Esophagus squamous epithelium (tissue), 5 donors: ENCODE data around the gene RMND5A. TPM values are rescaled to one million over a fixed set of nuclear protein-coding genes. Genes with fewer than 3 reads are reported as not detected.

ENCODE experiments used
- DNase-seq: peaks from one replicate; lab custom pipeline; 2025; lab: John Stamatoyannopoulos, UW
- H3K27ac ChIP-seq, 4 donors: fragments of 200-600 bp; sonication (generic); one replicate each; pipeline ENCODE4 v1.5.1; 2016 to 2019; ENCODE audit warnings: mild to moderate bottlenecking in 1 of 4
- H3K27me3 ChIP-seq, 4 donors: fragments of 200-600 bp; sonication (generic); 1 replicate in 3 of 4; 2 replicates in 1 of 4; pipeline versions ENCODE4 v1.5.1 to v1.6.0; 2017 to 2021; ENCODE audit warnings: antibody characterized with exemption in 1 of 4
- H3K36me3 ChIP-seq, 3 donors: fragments of 200-600 bp; sonication (generic); one replicate each; pipeline ENCODE4 v1.5.1; 2016 to 2019
- H3K4me1 ChIP-seq, 3 donors: fragments of 200-600 bp; sonication (generic); one replicate each; pipeline ENCODE4 v1.5.1; 2017 to 2019
- H3K4me3 ChIP-seq, 4 donors: fragments of 200-600 bp; sonication (generic); 1 replicate in 3 of 4; 2 replicates in 1 of 4; pipeline ENCODE4 v1.5.1; 2016 to 2019; ENCODE audit warnings: mild to moderate bottlenecking in 2 of 4, moderate library complexity in 1 of 4
- H3K9me3 ChIP-seq, 3 donors: fragments of 200-600 bp; sonication (generic); one replicate each; pipeline ENCODE4 v1.5.1; 2016 to 2019
- POLR2A ChIP-seq, 4 donors: fragments of 450-650 bp; IDR thresholded peaks; one replicate each; pipeline ENCODE4 v1.6.1; 2017; ENCODE audit warnings: antibody characterized with exemption in 4 of 4, mild to moderate bottlenecking in 4 of 4, moderate library complexity in 3 of 4
- WGBS, 2 donors: methylation state at CpG; one replicate each; pipeline ENCODE4 v1.1.5; 2018; 5-methylcytosine and 5-hydroxymethylcytosine counted together
- intact Hi-C: fragments of 100-400 bp; cut with DNase I; formaldehyde crosslinking; loops from one replicate; pipeline ENCODE4 v1.15.0; 2022
- total RNA-seq, 4 donors: library from RNA; depleted of rRNA; stranded (reverse); fragments of >200 nt; gene quantifications; one replicate each; pipeline ENCODE4 v1.1.0, GENCODE V29; 2016
- TF ChIP-seq, protein P1 (sequence below), 6 experiments: fragments of 450-650 bp in 4 of 6; fragments of 200-600 bp in 2 of 6; sonication (generic) in 2 of 6; IDR thresholded peaks; one replicate each; pipeline ENCODE4 v1.5.1; 2016 to 2019; ENCODE audit warnings: antibody characterized with exemption in 6 of 6, mild to moderate bottlenecking in 4 of 6, moderate library complexity in 4 of 6
- donor health status: DM: yes; HTN: yes; CAD: no.

The RMND5A gene
- total RNA-seq, 4 donors from 2014 or later: 36.0 to 65.4 (median 48.7) TPM

DNA sequence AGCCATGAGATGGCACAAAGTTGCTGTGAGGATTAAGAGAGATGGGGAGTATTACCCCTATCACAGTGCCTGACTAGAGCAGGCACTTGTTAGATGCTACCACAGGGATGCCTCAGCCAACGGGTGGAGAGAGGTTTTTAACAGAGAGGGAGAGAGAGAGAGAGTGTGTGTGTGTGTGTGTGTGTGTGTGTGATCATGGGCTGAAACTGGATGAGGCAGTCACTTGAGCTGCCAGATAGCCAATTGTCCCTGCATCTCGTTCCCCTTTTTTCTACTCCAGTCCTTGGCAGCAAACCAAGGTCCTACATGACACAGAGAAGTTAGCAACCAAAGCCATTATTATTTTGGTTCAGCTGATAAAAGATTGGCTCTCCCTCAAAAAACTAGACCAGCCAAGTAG is 67.6 kb downstream of the RMND5A start:
- intact Hi-C loops: no loop called here
- no peaks in the 10 kb centered on the region for H3K9me3 ChIP-seq
- WGBS, 2 donors: 8 to 11% methylated on average over 2 of the region's 2 CpGs
- H3K27ac ChIP-seq: no peak overlapping the region
- no peak for DNase-seq
- H3K27me3 ChIP-seq: peaks cover 18 to 72% (median 27%) of the 10 kb centered on the region in 4 donors
- H3K4me1 ChIP-seq: peaks cover 13 to 37% (median 24%) of the 10 kb centered on the region in 3 donors
- H3K36me3 ChIP-seq: no peaks in the 10 kb centered on the region
- H3K4me3 ChIP-seq: no peak overlapping the region
- no peak for TF ChIP-seq POLR2A (IDR thresholded peaks at IDR 0.05)
- TF ChIP-seq, protein P1, sequence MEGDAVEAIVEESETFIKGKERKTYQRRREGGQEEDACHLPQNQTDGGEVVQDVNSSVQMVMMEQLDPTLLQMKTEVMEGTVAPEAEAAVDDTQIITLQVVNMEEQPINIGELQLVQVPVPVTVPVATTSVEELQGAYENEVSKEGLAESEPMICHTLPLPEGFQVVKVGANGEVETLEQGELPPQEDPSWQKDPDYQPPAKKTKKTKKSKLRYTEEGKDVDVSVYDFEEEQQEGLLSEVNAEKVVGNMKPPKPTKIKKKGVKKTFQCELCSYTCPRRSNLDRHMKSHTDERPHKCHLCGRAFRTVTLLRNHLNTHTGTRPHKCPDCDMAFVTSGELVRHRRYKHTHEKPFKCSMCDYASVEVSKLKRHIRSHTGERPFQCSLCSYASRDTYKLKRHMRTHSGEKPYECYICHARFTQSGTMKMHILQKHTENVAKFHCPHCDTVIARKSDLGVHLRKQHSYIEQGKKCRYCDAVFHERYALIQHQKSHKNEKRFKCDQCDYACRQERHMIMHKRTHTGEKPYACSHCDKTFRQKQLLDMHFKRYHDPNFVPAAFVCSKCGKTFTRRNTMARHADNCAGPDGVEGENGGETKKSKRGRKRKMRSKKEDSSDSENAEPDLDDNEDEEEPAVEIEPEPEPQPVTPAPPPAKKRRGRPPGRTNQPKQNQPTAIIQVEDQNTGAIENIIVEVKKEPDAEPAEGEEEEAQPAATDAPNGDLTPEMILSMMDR (IDR thresholded peaks at IDR 0.05): no peak

DNA sequence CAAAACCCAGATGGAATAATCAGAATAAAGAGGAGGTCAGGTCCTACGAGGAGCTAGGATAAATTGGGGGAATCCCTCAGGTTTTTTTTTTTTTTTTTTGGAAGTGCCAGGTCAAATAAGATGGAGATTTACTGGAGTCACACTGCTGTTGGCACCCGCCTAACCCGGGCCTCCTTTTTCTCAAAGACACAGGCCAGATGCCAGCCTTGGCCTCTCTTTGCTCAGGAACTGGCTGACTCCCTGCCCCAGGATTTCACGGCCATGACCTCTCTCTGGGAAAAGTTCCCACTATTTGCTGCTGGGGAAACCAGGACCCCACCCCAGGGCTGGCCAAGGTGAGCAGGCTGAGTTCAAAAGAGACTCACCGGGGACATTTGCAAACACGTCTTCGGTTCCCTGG is 68.1 kb downstream of the RMND5A start:
- peak overlapping the region in 1 of 4 donors; percentile 2 for H3K27ac ChIP-seq

DNA sequence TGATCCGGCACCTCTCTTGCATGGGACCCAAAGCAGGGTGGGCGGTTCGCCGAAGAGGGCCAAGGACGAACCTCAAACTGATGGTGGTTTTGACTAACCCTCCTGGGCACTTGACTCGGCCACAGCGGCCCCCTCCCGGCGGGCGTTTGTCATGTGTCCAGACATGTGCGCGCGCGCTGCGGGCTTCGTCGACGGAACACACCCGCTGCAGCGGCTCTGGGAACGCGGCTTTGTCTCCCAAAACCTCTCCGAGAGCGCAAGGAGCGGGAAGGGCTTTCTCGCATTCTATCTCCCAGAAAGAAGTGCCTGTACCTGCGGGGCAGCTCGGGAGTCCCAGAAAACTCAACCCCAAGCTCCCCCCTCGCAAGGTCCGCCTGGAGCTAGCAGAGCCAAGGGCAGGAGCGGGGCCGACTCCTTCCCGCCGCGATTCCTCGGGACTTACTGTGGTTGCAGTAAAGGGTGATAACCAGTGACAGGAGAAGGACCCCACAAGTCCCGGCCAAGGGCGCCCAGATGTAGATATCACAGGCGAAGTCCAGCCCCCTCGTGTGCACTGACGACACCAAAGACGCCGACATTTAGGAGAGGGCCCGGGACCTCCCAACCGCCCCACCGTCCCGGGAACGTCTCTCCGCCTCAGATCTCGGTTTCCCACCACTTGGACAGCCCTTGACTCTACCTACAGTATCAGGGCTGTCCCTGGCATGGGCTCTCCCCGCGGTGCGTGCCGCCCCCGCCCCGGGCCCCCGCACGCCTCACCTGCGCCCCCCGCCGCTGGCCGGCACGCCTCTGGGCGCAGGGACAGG is 69.0 kb downstream of the RMND5A start:
- WGBS, 2 donors: 3 to 17% methylated on average over 22 to 24 of the region's 64 CpGs
- H3K9me3 ChIP-seq: no peaks in the 10 kb centered on the region
- H3K4me1 ChIP-seq: peaks cover 13 to 37% (median 24%) of the 10 kb centered on the region in 3 donors
- DNase-seq: no peak
- peaks cover 18 to 86% (median 27%) of the 10 kb centered on the region in 4 donors for H3K27me3 ChIP-seq
- peak overlapping the region in 1 of 4 donors; percentile 59 for H3K27ac ChIP-seq
- no peaks in the 10 kb centered on the region for H3K36me3 ChIP-seq
- intact Hi-C loops: no loop called here
- H3K4me3 ChIP-seq: peak overlapping the region in 3 of 4 donors; percentile 2 to 49 (median 34)
- TF ChIP-seq POLR2A (IDR thresholded peaks at IDR 0.05): no peak
- TF ChIP-seq, protein P1 (IDR thresholded peaks at IDR 0.05): no peak

More for the DNA sequence above, 68.1 kb downstream of the RMND5A start:
- no peaks in the 10 kb centered on the region for H3K36me3 ChIP-seq
- intact Hi-C loops: no loop called here
- H3K4me1 ChIP-seq: peaks cover 13 to 37% (median 24%) of the 10 kb centered on the region in 3 donors
- no peaks in the 10 kb centered on the region for H3K9me3 ChIP-seq
- H3K27me3 ChIP-seq: peaks cover 18 to 76% (median 27%) of the 10 kb centered on the region in 4 donors
- WGBS, 2 donors: 33 to 49% methylated on average over 6 to 7 of the region's 7 CpGs
- TF ChIP-seq, protein P1 (IDR thresholded peaks at IDR 0.05): no peak
- TF ChIP-seq POLR2A (IDR thresholded peaks at IDR 0.05): no peak
- DNase-seq: no peak
- peak overlapping the region in 1 of 4 donors; percentile 34 for H3K4me3 ChIP-seq

DNA sequence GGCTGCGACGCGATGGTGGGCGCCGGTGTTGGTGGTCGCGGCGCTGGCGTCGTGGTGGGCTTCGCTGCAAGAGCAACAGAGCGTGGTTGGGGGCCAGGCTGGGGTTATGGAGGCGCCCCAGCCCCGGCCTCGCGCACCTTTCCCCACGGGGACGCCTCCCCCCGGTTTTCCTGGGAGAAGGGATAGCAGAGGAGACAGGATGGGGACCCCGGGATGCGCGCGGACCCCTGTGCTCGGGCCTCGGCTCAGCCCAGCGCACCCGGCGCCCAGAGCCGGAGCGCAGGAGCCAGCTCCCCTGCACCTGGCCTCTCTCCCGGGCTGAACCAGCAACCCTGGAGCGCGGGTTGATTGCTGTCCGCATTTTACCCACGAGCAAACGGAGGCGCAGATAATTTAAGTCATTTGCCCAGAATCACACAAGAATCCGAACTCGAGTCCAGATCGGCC is 69.6 kb downstream of the RMND5A start:
- H3K9me3 ChIP-seq: no peaks in the 10 kb centered on the region
- peak overlapping the region in 1 of 4 donors; percentile 59 for H3K27ac ChIP-seq
- WGBS, 2 donors: 22 to 54% methylated on average over 4 to 8 of the region's 40 CpGs
- H3K4me1 ChIP-seq: peaks cover 13 to 37% (median 24%) of the 10 kb centered on the region in 3 donors
- H3K4me3 ChIP-seq: peak overlapping the region in 3 of 4 donors; percentile 1 to 49 (median 34)
- DNase-seq: no peak
- intact Hi-C loops: no loop called here
- no peaks in the 10 kb centered on the region for H3K36me3 ChIP-seq
- TF ChIP-seq, protein P1 (IDR thresholded peaks at IDR 0.05): no peak
- TF ChIP-seq POLR2A (IDR thresholded peaks at IDR 0.05): no peak
- H3K27me3 ChIP-seq: peaks cover 18 to 92% (median 27%) of the 10 kb centered on the region in 4 donors

DNA sequence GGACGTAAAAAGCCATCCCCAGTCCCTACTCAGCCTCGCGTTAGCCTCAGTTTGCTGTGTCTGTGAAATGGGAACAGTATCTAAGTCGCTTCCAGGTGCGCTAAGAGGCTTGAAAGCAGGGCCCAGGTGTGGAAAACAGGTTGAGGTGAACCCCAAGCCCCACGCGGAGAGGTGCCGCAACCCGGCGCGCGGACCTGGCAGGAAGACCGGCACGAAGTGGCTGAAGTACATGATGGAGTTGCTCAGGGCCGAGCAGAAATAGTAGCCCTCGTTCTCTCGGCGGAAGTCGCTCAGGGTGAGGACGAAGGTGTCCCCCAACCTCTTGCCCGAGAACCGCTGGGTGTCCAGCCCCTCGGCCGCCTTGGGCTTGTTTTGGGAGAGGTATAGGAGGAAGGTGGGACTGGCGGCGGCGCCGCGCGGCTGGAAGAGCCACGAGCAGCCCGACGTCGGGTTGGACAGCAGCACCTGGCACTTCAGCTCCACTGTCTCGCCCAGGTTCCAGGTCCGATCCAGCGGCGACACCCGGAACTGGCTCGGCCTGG is 70.1 kb downstream of the RMND5A start:
- Histone ChIP-seq H3K9me3 (no peaks in the 10 kb centered on the region), H3K27ac (peak overlapping the region in 1 of 4 donors; percentile 59), H3K36me3 (no peaks in the 10 kb centered on the region), H3K4me1 (peaks cover 13 to 37% (median 24%) of the 10 kb centered on the region in 3 donors), H3K4me3 (peak overlapping the region; percentile 1 to 49 (median 20)), H3K27me3 (peaks cover 18 to 95% (median 27%) of the 10 kb centered on the region in 4 donors)
- no peak for DNase-seq
- TF ChIP-seq, protein P1 (IDR thresholded peaks at IDR 0.05): no peak
- TF ChIP-seq POLR2A (IDR thresholded peaks at IDR 0.05): no peak
- intact Hi-C loops: no loop called here
- WGBS, 2 donors: 17 to 24% methylated on average over 11 to 22 of the region's 40 CpGs
